ENCODE results near the gene SLC2A13. TPM values are rescaled to one million over a fixed set of nuclear protein-coding genes. Genes with fewer than 3 reads are reported as not detected.

SLC2A13 gene
- total RNA-seq, 2 donors from 2014 or later: 21.0 to 41.9 TPM

GRCh38 chr12:40093512-40093911 is 12.4 kb downstream of the SLC2A13 start:
- Histone ChIP-seq H3K4me3 (no peak overlapping the region), H3K4me1 (no peaks in the 10 kb centered on the region), H3K27ac (no peak overlapping the region), H3K27me3 (no peaks in the 10 kb centered on the region), H3K9me3 (no peaks in the 10 kb centered on the region), H3K36me3 (replicated peaks in 1 of 2; ENCODE audit: insufficient read depth in 1 of 2, low read depth in 2 of 2) (no peaks in the 10 kb centered on the region)
- ATAC-seq (no peak), DNase-seq (no peak)
- intact Hi-C loops (cut with DNase I): loop anchor here (10.0 kb wide), 1 partner anchor 69 kb away; no protein-coding TSS in a partner anchor
- 91 to 92% methylated on average over 4 of the region's 4 CpGs for WGBS, 2 donors
- TF ChIP-seq POLR2A (IDR thresholded peaks at IDR 0.05): no peak
- TF ChIP-seq CTCF (IDR thresholded peaks at IDR 0.05): no peak

- no peak for ATAC-seq
- Histone ChIP-seq H3K9me3 (no peaks in the 10 kb centered on the region), H3K27ac (no peak overlapping the region), H3K27me3 (no peaks in the 10 kb centered on the region), H3K4me3 (no peak overlapping the region), H3K36me3 (replicated peaks in 1 of 2; ENCODE audit: insufficient read depth in 1 of 2, low read depth in 2 of 2) (no peaks in the 10 kb centered on the region), H3K4me1 (no peaks in the 10 kb centered on the region)
- TF ChIP-seq POLR2A (IDR thresholded peaks at IDR 0.05): no peak
- no peak for TF ChIP-seq CTCF (IDR thresholded peaks at IDR 0.05)
- intact Hi-C loops (cut with DNase I): no loop called here
- WGBS, 2 donors: 97 to 99% methylated on average over 4 of the region's 4 CpGs
- no peak for DNase-seq
Measured at GRCh38 chr12:40086471-40086870, 19.4 kb downstream of the SLC2A13 start.

- ATAC-seq: no peak
- TF ChIP-seq POLR2A (IDR thresholded peaks at IDR 0.05): no peak
- TF ChIP-seq CTCF (IDR thresholded peaks at IDR 0.05): no peak
- no peak overlapping the region for H3K27ac ChIP-seq
- WGBS, 2 donors: 84 to 100% methylated on average over 2 of the region's 2 CpGs
- no peaks in the 10 kb centered on the region for H3K9me3 ChIP-seq
- no peak overlapping the region for H3K4me3 ChIP-seq
- no peaks in the 10 kb centered on the region for H3K27me3 ChIP-seq
- no peaks in the 10 kb centered on the region for H3K36me3 ChIP-seq (replicated peaks in 1 of 2; ENCODE audit: insufficient read depth in 1 of 2, low read depth in 2 of 2)
- intact Hi-C loops (cut with DNase I): no loop called here
- DNase-seq: no peak
- H3K4me1 ChIP-seq: no peaks in the 10 kb centered on the region
Measured at GRCh38 chr12:40078266-40078665, 27.6 kb downstream of the SLC2A13 start.

- Histone ChIP-seq H3K4me1 (no peaks in the 10 kb centered on the region), H3K27me3 (no peaks in the 10 kb centered on the region), H3K27ac (no peak overlapping the region), H3K4me3 (no peak overlapping the region), H3K36me3 (replicated peaks in 1 of 2; ENCODE audit: insufficient read depth in 1 of 2, low read depth in 2 of 2) (no peaks in the 10 kb centered on the region), H3K9me3 (no peaks in the 10 kb centered on the region)
- no peak for ATAC-seq
- TF ChIP-seq CTCF (IDR thresholded peaks at IDR 0.05): no peak
- no peak for TF ChIP-seq POLR2A (IDR thresholded peaks at IDR 0.05)
- intact Hi-C loops (cut with DNase I): no loop called here
- DNase-seq: no peak
Measured at GRCh38 chr12:40075458-40075857, 30.4 kb downstream of the SLC2A13 start.

GRCh38 chr12:40068416-40068815 is 37.5 kb downstream of the SLC2A13 start:
- 56 to 69% methylated on average over 2 of the region's 2 CpGs for WGBS, 2 donors
- no peaks in the 10 kb centered on the region for H3K4me1 ChIP-seq
- no peak overlapping the region for H3K4me3 ChIP-seq
- H3K27me3 ChIP-seq: no peaks in the 10 kb centered on the region
- H3K36me3 ChIP-seq (replicated peaks in 1 of 2; ENCODE audit: insufficient read depth in 1 of 2, low read depth in 2 of 2): no peaks in the 10 kb centered on the region
- TF ChIP-seq POLR2A (IDR thresholded peaks at IDR 0.05) (no peak), CTCF (IDR thresholded peaks at IDR 0.05) (no peak)
- no peak overlapping the region for H3K27ac ChIP-seq
- no peaks in the 10 kb centered on the region for H3K9me3 ChIP-seq
- ATAC-seq (no peak), DNase-seq (no peak)
- intact Hi-C loops (cut with DNase I): no loop called here

All from body of pancreas (tissue), 4 donors.